Activated naive CD4-positive, alpha-beta T cell treated with anti-CD3 and anti-CD28 coated beads, Interleukin-2, amount 50 U/mL, for 72 hours (primary cell): Measurements from ENCODE around the gene ZNF451. TPM values are rescaled to one million over a fixed set of nuclear protein-coding genes. Genes with fewer than 3 reads are reported as not detected.

Experiments
- ATAC-seq, 2 donors: fragments of 150-1000 bp; cut with Tn5 transposase; 2 replicates each; pipeline ENCODE4 v1.10.0; 2021; ENCODE audit warnings: mild to moderate bottlenecking in 2 of 2, moderate library complexity in 2 of 2
- DNase-seq, 2 donors: peaks; one replicate each; pipeline ENCODE4 v3.0.0; 2021 to 2022; ENCODE audit warnings: low spot score in 2 of 2
- H3K27ac Mint-ChIP-seq, 2 donors: one replicate each; pipeline ENCODE4 v1.8.0; 2022; ENCODE audit warnings: mild to moderate bottlenecking in 2 of 2, mixed read lengths in 2 of 2
- H3K36me3 Mint-ChIP-seq, 2 donors: one replicate each; pipeline ENCODE4 v1.8.0; 2022; ENCODE audit warnings: mixed read lengths in 2 of 2
- H3K9me3 Mint-ChIP-seq, 2 donors: one replicate each; pipeline ENCODE4 v1.8.0; 2022; ENCODE audit warnings: mixed read lengths in 2 of 2
- total RNA-seq, 2 donors: library from RNA; stranded (reverse); gene quantifications; one replicate each; pipeline ENCODE4 v1.2.3, GENCODE V29; 2022

The ZNF451 gene
- total RNA-seq, 2 donors from 2014 or later: 50.8 to 64.7 TPM

- no peak for DNase-seq
- no peak overlapping the region for H3K27ac Mint-ChIP-seq
- ATAC-seq: peak; percentile 81 to 85
- no peaks in the 10 kb centered on the region for H3K36me3 Mint-ChIP-seq
- no peaks in the 10 kb centered on the region for H3K9me3 Mint-ChIP-seq
Observed at GRCh38 chr6:57207872-57208271, 117.9 kb downstream of the ZNF451 start.

GRCh38 chr6:57209030-57209429, 119.0 kb downstream of the ZNF451 start:
- peaks cover 0 to 1% of the 10 kb centered on the region in 2 donors for H3K36me3 Mint-ChIP-seq
- ATAC-seq (no peak), DNase-seq (no peak)
- no peak overlapping the region for H3K27ac Mint-ChIP-seq
- no peaks in the 10 kb centered on the region for H3K9me3 Mint-ChIP-seq

- DNase-seq: no peak
- no peak for ATAC-seq
- H3K36me3 Mint-ChIP-seq: peaks cover 0 to 12% of the 10 kb centered on the region in 2 donors
- H3K9me3 Mint-ChIP-seq: peaks cover 0 to 9% of the 10 kb centered on the region in 2 donors
- no peak overlapping the region for H3K27ac Mint-ChIP-seq
Observed at GRCh38 chr6:57210060-57210459, 120.1 kb downstream of the ZNF451 start.

- ATAC-seq: no peak
- peaks cover 5 to 23% of the 10 kb centered on the region in 2 donors for H3K36me3 Mint-ChIP-seq
- peaks cover 0 to 12% of the 10 kb centered on the region in 2 donors for H3K9me3 Mint-ChIP-seq
- H3K27ac Mint-ChIP-seq: no peak overlapping the region
- DNase-seq: no peak
Observed at GRCh38 chr6:57215260-57215659, 125.3 kb downstream of the ZNF451 start.

- no peak for ATAC-seq
- H3K27ac Mint-ChIP-seq: no peak overlapping the region
- peaks cover 8 to 23% of the 10 kb centered on the region in 2 donors for H3K36me3 Mint-ChIP-seq
- DNase-seq: no peak
- H3K9me3 Mint-ChIP-seq: peaks cover 0 to 12% of the 10 kb centered on the region in 2 donors
Observed at GRCh38 chr6:57216235-57217101, 126.5 kb downstream of the ZNF451 start.

GRCh38 chr6:57217270-57217669, 127.3 kb downstream of the ZNF451 start:
- ATAC-seq: no peak
- H3K27ac Mint-ChIP-seq: no peak overlapping the region
- DNase-seq: no peak
- peaks cover 13 to 28% of the 10 kb centered on the region in 2 donors for H3K36me3 Mint-ChIP-seq
- peaks cover 0 to 12% of the 10 kb centered on the region in 2 donors for H3K9me3 Mint-ChIP-seq

Other genes with a start within 250 kb of the ZNF451 start
- gene BEND6, start 135.1 kb upstream of the ZNF451 start, total RNA-seq: not detected
- 10 to 100 TPM in 1 of 2 donors, 1 to 10 TPM in 1; 8.5 to 21.3 TPM for gene KIAA1586, start 43.5 kb upstream of the ZNF451 start, total RNA-seq
- 1 to 10 TPM; 7.1 to 7.9 TPM for gene BAG2, start 82.1 kb downstream of the ZNF451 start, total RNA-seq
- 1 to 10 TPM; 2.0 to 2.2 TPM for gene RAB23, start 132.1 kb downstream of the ZNF451 start, total RNA-seq
- gene PRIM2, start 227.4 kb downstream of the ZNF451 start, total RNA-seq: 10 to 100 TPM; 45.5 to 67.6 TPM